Measurements from ENCODE around the gene SLC25A30.
"Not testable (repeated sequence)": the region's sequence is repeated elsewhere in the genome, so short reads cannot be mapped to it uniquely, and the experiment has no call there.

The SLC25A30 gene

GRCh38 chr13:45391926-45392325 lies 26.2 kb downstream of the SLC25A30 start:
- DNase-seq (ENCODE audit: low spot score): no peak

GRCh38 chr13:45391128-45391527 lies 27.0 kb downstream of the SLC25A30 start:
- DNase-seq (ENCODE audit: low spot score): not testable (repeated sequence)

GRCh38 chr13:45390348-45390747 lies 27.8 kb downstream of the SLC25A30 start:
- not testable (repeated sequence) for DNase-seq (ENCODE audit: low spot score)

- DNase-seq (ENCODE audit: low spot score): no peak
Measured at GRCh38 chr13:45388664-45389063, 29.5 kb downstream of the SLC25A30 start.

GRCh38 chr13:45386892-45387575 lies 31.1 kb downstream of the SLC25A30 start:
- DNase-seq (ENCODE audit: low spot score): not testable (repeated sequence)

- DNase-seq (ENCODE audit: low spot score): no peak
Measured at GRCh38 chr13:45385907-45386553, 32.1 kb downstream of the SLC25A30 start.

- DNase-seq (ENCODE audit: low spot score): no peak
Measured at GRCh38 chr13:45385320-45385719, 32.9 kb downstream of the SLC25A30 start.

- no peak for DNase-seq (ENCODE audit: low spot score)
Measured at GRCh38 chr13:45384474-45385174, 33.5 kb downstream of the SLC25A30 start.

GRCh38 chr13:45382739-45383138 lies 35.4 kb downstream of the SLC25A30 start:
- not testable (repeated sequence) for DNase-seq (ENCODE audit: low spot score)

GRCh38 chr13:45381196-45381595 lies 37.0 kb downstream of the SLC25A30 start:
- DNase-seq (ENCODE audit: low spot score): no peak

- not testable (repeated sequence) for DNase-seq (ENCODE audit: low spot score)
Measured at GRCh38 chr13:45380708-45381107, 37.5 kb downstream of the SLC25A30 start.

- not testable (repeated sequence) for DNase-seq (ENCODE audit: low spot score)
Measured at GRCh38 chr13:45379516-45379915, 38.7 kb downstream of the SLC25A30 start.

GRCh38 chr13:45378786-45379185 lies 39.4 kb downstream of the SLC25A30 start:
- not testable (repeated sequence) for DNase-seq (ENCODE audit: low spot score)

GRCh38 chr13:45377314-45377713 lies 40.9 kb downstream of the SLC25A30 start:
- not testable (repeated sequence) for DNase-seq (ENCODE audit: low spot score)

GRCh38 chr13:45376651-45377050 lies 41.5 kb downstream of the SLC25A30 start:
- DNase-seq (ENCODE audit: low spot score): not testable (repeated sequence)

GRCh38 chr13:45374917-45375316 lies 43.3 kb downstream of the SLC25A30 start:
- DNase-seq (ENCODE audit: low spot score): no peak

- DNase-seq (ENCODE audit: low spot score): no peak
Measured at GRCh38 chr13:45373162-45373547, 45.0 kb downstream of the SLC25A30 start.

- no peak for DNase-seq (ENCODE audit: low spot score)
Measured at GRCh38 chr13:45372189-45373161, 45.7 kb downstream of the SLC25A30 start.

- DNase-seq (ENCODE audit: low spot score): peak; percentile 71
Measured at GRCh38 chr13:45370922-45371406, 47.2 kb downstream of the SLC25A30 start.

- no peak for DNase-seq (ENCODE audit: low spot score)
Measured at GRCh38 chr13:45369116-45369515, 49.1 kb downstream of the SLC25A30 start.

- no peak for DNase-seq (ENCODE audit: low spot score)
Measured at GRCh38 chr13:45368571-45368970, 49.6 kb downstream of the SLC25A30 start.

- no peak for DNase-seq (ENCODE audit: low spot score)
Measured at GRCh38 chr13:45368005-45368404, 50.2 kb downstream of the SLC25A30 start.
